ENCODE results near the gene BPIFB1.

DNA sequence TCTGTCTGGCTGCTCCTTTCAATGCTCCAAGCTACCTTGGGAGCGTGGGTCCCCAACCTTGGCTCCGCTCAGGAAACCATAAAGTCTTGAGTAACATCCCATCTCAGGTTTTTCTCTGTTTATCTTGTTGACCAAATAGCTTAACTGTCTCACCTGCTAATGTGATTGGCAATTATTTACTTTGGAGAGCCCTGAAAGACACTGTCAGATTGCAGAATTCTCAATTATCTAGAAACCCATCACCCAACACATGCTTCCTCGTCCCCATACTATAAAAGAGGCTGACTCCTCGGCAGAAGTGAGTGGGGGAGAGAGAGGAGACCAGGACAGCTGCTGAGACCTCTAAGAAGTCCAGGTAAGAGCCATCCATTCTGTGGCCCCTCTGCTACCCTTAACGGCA, 47.3 kb upstream of the BPIFB1 start, which contains the start of gene BPIFA1:
- TF ChIP-seq EZH2 (IDR thresholded peaks at IDR 0.05; ENCODE audit: borderline replicate concordance): no peak
- TF ChIP-seq CTCF (IDR thresholded peaks at IDR 0.05; ENCODE audit: poor library complexity): no peak
